ENCODE measurements around the gene ZNF860.

The ZNF860 gene

GRCh38 chr3:31981206-31982181 is at the start of gene ZNF860, which contains the start of gene OSBPL10:
TSS of gene ZNF860 (plus strand) at chr3:31981750. CDS start at chr3:31989080, 7,330 bp downstream.
TSS of gene OSBPL10 (minus strand) at chr3:31981262. CDS start at chr3:31981179, 83 bp downstream.
- peak; percentile 89 for DNase-seq

GRCh38 chr3:31932990-31933389 is 48.6 kb upstream of the ZNF860 start:
- no peak for DNase-seq

GRCh38 chr3:31934018-31934417 is 47.5 kb upstream of the ZNF860 start:
- DNase-seq: no peak

GRCh38 chr3:31934866-31935265 is 46.7 kb upstream of the ZNF860 start:
- no peak for DNase-seq

- no peak for DNase-seq
These were observed 45.0 kb upstream of the ZNF860 start for GRCh38 chr3:31936420-31937060.

- no peak for DNase-seq
These were observed 44.3 kb upstream of the ZNF860 start for GRCh38 chr3:31937225-31937624.

- no peak for DNase-seq
These were observed 39.1 kb upstream of the ZNF860 start for GRCh38 chr3:31942446-31942845.

- DNase-seq: no peak
These were observed 38.5 kb upstream of the ZNF860 start for GRCh38 chr3:31943041-31943440.

- DNase-seq: no peak
These were observed 35.9 kb upstream of the ZNF860 start for GRCh38 chr3:31945738-31946052.

- DNase-seq: no peak
These were observed 35.0 kb upstream of the ZNF860 start for GRCh38 chr3:31946484-31947081.

- no peak for DNase-seq
These were observed 34.4 kb upstream of the ZNF860 start for GRCh38 chr3:31947162-31947561.

GRCh38 chr3:31947671-31948091 is 33.9 kb upstream of the ZNF860 start:
- no peak for DNase-seq

- DNase-seq: no peak
These were observed 33.3 kb upstream of the ZNF860 start for GRCh38 chr3:31948280-31948679.

GRCh38 chr3:31952205-31952604 is 29.3 kb upstream of the ZNF860 start:
- no peak for DNase-seq

GRCh38 chr3:31953091-31953490 is 28.5 kb upstream of the ZNF860 start:
- no peak for DNase-seq

- DNase-seq: no peak
These were observed 27.9 kb upstream of the ZNF860 start for GRCh38 chr3:31953636-31954035.

- DNase-seq: no peak
These were observed 26.0 kb upstream of the ZNF860 start for GRCh38 chr3:31955581-31955980.

- DNase-seq: no peak
These were observed 24.4 kb upstream of the ZNF860 start for GRCh38 chr3:31957106-31957505.

GRCh38 chr3:31958701-31959152 is 22.8 kb upstream of the ZNF860 start:
- no peak for DNase-seq

GRCh38 chr3:31959251-31959650 is 22.3 kb upstream of the ZNF860 start:
- no peak for DNase-seq

- no peak for DNase-seq
These were observed 21.4 kb upstream of the ZNF860 start for GRCh38 chr3:31959951-31960792.

- DNase-seq: no peak
These were observed 20.6 kb upstream of the ZNF860 start for GRCh38 chr3:31960793-31961431.

Data from left hindlimb (tissue), 1 donor.